Body of pancreas (tissue), 4 donors: ENCODE results near the gene TMTC2. TPM values are rescaled to one million over a fixed set of nuclear protein-coding genes. Genes with fewer than 3 reads are reported as not detected.

ENCODE experiments used
- ATAC-seq: fragments of 150-250 bp; one replicate; pipeline ENCODE4 v1.9.1; 2016
- DNase-seq, 4 donors: peaks; one replicate each; pipeline ENCODE4 v3.0.0-alpha.2; 2019
- H3K27ac ChIP-seq, 4 donors: fragments of 200-600 bp; sonication (generic); 1 replicate in 3 of 4; 2 replicates in 1 of 4; pipeline versions ENCODE4 v1.5.1 to v1.6.1; 2016 to 2019; ENCODE audit warnings: mild to moderate bottlenecking in 1 of 4, mixed read lengths in 1 of 4, moderate library complexity in 1 of 4
- H3K27me3 ChIP-seq, 2 donors: fragments of 200-600 bp; sonication (generic); one replicate each; pipeline ENCODE4 v1.6.0; 2016; ENCODE audit warnings: mild to moderate bottlenecking in 1 of 2
- H3K36me3 ChIP-seq, 2 donors: fragments of 200-600 bp; sonication (generic); replicated peaks in 1 of 2; 2 replicates each; pipeline ENCODE4 v1.5.1; 2016; ENCODE audit warnings: low read depth in 2 of 2; ENCODE audit not compliant: insufficient read depth in 1 of 2
- H3K4me1 ChIP-seq: fragments of 200-600 bp; sonication (generic); one replicate; pipeline ENCODE4 v1.6.0; 2016
- H3K4me3 ChIP-seq, 2 donors: fragments of 200-600 bp; sonication (generic); 1 replicate in 1 of 2; 2 replicates in 1 of 2; pipeline ENCODE4 v1.5.1; 2016 to 2019
- H3K9me3 ChIP-seq, 3 donors: fragments of 200-600 bp; sonication (generic); 1 replicate in 2 of 3; 2 replicates in 1 of 3; pipeline ENCODE4 v1.5.1; 2016
- POLR2A ChIP-seq, 3 donors: fragments of 450-650 bp; IDR thresholded peaks; one replicate each; pipeline ENCODE4 v1.6.1; 2016; ENCODE audit warnings: antibody characterized with exemption in 3 of 3, mild to moderate bottlenecking in 2 of 3
- WGBS, 2 donors: methylation state at CpG; one replicate each; pipeline ENCODE4 v1.1.5; 2017; 5-methylcytosine and 5-hydroxymethylcytosine counted together
- intact Hi-C: fragments of 100-400 bp; cut with DNase I; formaldehyde crosslinking; loops from one replicate; pipeline ENCODE4 v1.15.1; 2023
- total RNA-seq, 2 donors: library from RNA; depleted of rRNA; stranded (reverse); fragments of >200 nt; gene quantifications; one replicate each; pipeline ENCODE4 v1.1.0, GENCODE V29; 2016
- TF ChIP-seq, protein P1 (sequence below), 7 experiments: fragments of 450-650 bp in 4 of 7; fragments of 200-600 bp in 3 of 7; sonication (generic) in 3 of 7; IDR thresholded peaks; one replicate each; pipeline ENCODE4 v1.5.1; 2016 to 2019; ENCODE audit warnings: antibody characterized with exemption in 7 of 7

TMTC2 gene
- total RNA-seq, 2 donors from 2014 or later, result 10.4 to 20.1 TPM

DNA sequence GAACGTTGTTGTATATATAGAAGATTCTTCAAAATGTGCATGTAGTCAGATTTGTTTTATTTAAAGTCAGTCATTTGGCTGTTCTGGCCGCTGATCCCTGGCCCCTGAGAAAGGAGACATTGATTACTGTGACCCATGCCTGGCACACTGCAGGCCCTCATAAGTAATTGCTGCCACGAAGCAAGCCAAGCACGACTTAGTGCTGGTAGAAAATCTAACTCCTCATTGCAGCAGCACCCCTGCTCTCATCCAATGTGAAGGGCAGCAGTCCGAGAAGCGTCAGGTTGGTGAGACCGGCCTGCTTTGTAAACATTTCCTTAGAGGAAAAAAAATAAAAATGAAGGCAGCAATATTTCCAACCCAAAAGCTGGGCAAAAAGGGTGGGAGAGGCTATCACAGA lies 22.8 kb upstream of the TMTC2 start:
- intact Hi-C loops, result no loop called here
- WGBS, 2 donors, result 30 to 33% methylated on average over 7 of the region's 7 CpGs
- Histone ChIP-seq H3K36me3 (no peaks in the 10 kb centered on the region), H3K9me3 (no peaks in the 10 kb centered on the region), H3K4me1 (peaks cover 8% of the 10 kb centered on the region), H3K27ac (no peak overlapping the region), H3K27me3 (no peaks in the 10 kb centered on the region), H3K4me3 (no peak overlapping the region)
- ATAC-seq, result no peak
- TF ChIP-seq POLR2A (IDR thresholded peaks at IDR 0.05), result no peak
- TF ChIP-seq, protein P1, sequence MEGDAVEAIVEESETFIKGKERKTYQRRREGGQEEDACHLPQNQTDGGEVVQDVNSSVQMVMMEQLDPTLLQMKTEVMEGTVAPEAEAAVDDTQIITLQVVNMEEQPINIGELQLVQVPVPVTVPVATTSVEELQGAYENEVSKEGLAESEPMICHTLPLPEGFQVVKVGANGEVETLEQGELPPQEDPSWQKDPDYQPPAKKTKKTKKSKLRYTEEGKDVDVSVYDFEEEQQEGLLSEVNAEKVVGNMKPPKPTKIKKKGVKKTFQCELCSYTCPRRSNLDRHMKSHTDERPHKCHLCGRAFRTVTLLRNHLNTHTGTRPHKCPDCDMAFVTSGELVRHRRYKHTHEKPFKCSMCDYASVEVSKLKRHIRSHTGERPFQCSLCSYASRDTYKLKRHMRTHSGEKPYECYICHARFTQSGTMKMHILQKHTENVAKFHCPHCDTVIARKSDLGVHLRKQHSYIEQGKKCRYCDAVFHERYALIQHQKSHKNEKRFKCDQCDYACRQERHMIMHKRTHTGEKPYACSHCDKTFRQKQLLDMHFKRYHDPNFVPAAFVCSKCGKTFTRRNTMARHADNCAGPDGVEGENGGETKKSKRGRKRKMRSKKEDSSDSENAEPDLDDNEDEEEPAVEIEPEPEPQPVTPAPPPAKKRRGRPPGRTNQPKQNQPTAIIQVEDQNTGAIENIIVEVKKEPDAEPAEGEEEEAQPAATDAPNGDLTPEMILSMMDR (IDR thresholded peaks at IDR 0.05), result no peak
- DNase-seq, result no peak

GRCh38 chr12:82665142-82665923 lies 21.4 kb upstream of the TMTC2 start:
- Histone ChIP-seq H3K27ac (no peak overlapping the region), H3K4me1 (peaks cover under 1% of the 10 kb centered on the region), H3K4me3 (no peak overlapping the region), H3K9me3 (no peaks in the 10 kb centered on the region), H3K27me3 (no peaks in the 10 kb centered on the region), H3K36me3 (no peaks in the 10 kb centered on the region)
- ATAC-seq (no peak), DNase-seq (no peak)
- no peak for TF ChIP-seq POLR2A (IDR thresholded peaks at IDR 0.05)
- TF ChIP-seq, protein P1 (IDR thresholded peaks at IDR 0.05), result no peak
- intact Hi-C loops, result no loop called here
- WGBS, 2 donors, result 83 to 86% methylated on average over 3 of the region's 3 CpGs

DNA sequence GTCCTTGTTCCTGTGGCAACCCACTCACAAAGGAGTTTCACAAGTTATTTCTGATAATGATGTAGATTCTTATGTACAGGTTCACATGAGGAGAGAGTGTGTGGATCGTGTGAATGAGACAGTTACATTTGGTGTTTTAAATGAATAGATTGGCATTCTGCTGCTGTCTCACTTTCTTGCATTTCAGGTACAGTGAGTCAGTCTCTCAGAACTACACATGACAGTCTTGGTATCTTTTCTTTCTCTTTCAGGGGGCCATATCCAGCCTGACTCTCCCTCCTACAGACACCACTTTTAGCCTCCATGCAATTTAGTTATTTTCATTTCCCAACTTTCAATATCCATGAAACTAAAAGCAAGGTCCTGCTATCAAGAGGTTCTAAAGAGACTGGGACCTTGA lies 19.9 kb upstream of the TMTC2 start:
- H3K27ac ChIP-seq, result no peak overlapping the region
- no peaks in the 10 kb centered on the region for H3K36me3 ChIP-seq
- no peak for TF ChIP-seq POLR2A (IDR thresholded peaks at IDR 0.05)
- TF ChIP-seq, protein P1 (IDR thresholded peaks at IDR 0.05), result no peak
- H3K27me3 ChIP-seq, result no peaks in the 10 kb centered on the region
- H3K4me1 ChIP-seq, result no peaks in the 10 kb centered on the region
- DNase-seq, result no peak
- 62 to 73% methylated on average over 1 of the region's 1 CpG for WGBS, 2 donors
- ATAC-seq, result no peak
- intact Hi-C loops, result no loop called here
- no peak overlapping the region for H3K4me3 ChIP-seq
- no peaks in the 10 kb centered on the region for H3K9me3 ChIP-seq

DNA sequence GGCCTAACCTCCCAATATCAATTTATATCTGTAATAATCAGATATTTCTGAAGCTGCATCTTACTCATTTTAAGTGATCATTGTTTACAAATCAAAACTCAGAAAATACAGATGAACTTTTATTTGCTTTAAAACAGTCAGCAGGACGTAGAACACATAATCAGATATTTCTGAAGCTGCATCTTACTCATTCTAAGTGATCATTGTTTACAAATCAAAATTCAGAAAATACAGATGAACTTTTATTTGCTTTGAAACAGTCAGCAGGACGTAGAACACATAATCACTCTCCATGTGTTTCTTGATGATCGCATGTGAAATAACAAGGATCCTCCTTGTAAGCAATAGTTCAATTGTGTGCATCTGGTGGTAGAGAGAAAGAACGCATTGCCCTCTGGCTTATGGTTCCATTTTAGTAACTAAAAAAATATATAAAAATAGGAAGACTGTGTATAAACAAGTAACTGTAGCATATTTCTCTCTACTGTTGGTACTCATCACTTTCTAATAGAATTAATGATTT lies 15.0 kb upstream of the TMTC2 start:
- no peak for DNase-seq
- TF ChIP-seq POLR2A (IDR thresholded peaks at IDR 0.05), result no peak
- TF ChIP-seq, protein P1 (IDR thresholded peaks at IDR 0.05), result no peak
- WGBS, 2 donors, result 78 to 82% methylated on average over 4 of the region's 4 CpGs

More for the DNA sequence above, 15.0 kb upstream of the TMTC2 start:
- intact Hi-C loops, result no loop called here
- Histone ChIP-seq H3K4me1 (no peaks in the 10 kb centered on the region), H3K27ac (no peak overlapping the region), H3K9me3 (no peaks in the 10 kb centered on the region), H3K36me3 (no peaks in the 10 kb centered on the region), H3K27me3 (no peaks in the 10 kb centered on the region), H3K4me3 (no peak overlapping the region)
- ATAC-seq, result no peak
